Measurements from ENCODE around the gene CENPN.

DNA sequence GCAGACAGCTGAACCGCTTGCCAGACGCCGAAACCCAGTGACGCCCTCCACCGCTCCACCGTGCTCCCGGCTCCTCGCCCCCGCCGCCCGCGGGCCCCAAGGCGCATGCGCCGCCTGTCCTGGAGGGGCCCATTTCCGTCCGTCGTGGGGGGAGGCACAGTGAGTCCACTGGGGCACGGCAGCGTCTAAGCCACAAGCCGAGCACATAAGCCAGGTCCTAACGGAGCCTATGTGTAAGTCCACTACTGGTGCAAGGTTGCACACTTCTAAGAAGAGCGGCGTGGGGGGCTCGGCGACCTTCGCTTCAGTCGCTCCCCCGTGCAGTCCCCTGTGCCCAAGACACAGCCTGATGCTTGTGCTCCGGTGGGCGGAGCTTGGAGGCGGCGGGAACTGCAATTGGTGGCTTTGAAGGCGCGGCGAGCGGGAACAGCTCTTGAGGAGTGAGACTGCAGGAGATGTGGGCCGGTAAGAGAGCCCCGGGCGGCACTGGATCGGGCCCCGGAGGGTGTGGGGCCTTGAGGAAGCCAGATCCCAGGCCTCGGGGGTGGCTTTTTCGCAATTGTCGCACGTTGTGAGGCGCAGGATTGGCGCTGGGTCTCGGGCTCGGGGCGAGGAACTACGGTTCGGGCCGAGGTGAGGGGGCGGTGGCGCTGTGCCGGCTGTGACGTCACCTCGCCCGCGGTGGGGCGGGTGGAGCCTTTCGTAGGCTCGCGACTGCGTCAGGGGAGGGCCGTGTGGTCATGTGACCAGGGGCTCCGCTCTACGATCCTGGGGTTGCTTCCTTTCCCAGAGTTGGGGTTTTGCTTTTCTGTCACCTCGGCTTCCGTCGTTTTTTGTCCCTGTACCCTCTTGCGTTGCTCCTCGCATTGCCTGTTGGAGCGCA lies at the start of gene CENPN, which contains the start of gene CMC2:
- TF ChIP-seq, protein P1, sequence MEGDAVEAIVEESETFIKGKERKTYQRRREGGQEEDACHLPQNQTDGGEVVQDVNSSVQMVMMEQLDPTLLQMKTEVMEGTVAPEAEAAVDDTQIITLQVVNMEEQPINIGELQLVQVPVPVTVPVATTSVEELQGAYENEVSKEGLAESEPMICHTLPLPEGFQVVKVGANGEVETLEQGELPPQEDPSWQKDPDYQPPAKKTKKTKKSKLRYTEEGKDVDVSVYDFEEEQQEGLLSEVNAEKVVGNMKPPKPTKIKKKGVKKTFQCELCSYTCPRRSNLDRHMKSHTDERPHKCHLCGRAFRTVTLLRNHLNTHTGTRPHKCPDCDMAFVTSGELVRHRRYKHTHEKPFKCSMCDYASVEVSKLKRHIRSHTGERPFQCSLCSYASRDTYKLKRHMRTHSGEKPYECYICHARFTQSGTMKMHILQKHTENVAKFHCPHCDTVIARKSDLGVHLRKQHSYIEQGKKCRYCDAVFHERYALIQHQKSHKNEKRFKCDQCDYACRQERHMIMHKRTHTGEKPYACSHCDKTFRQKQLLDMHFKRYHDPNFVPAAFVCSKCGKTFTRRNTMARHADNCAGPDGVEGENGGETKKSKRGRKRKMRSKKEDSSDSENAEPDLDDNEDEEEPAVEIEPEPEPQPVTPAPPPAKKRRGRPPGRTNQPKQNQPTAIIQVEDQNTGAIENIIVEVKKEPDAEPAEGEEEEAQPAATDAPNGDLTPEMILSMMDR (IDR thresholded peaks at IDR 0.05; ENCODE audit: insufficient read depth, low read length, poor library complexity, severe bottlenecking): no peak
- no peak for TF ChIP-seq EZH2phosphoT487 (conservative IDR thresholded peaks at IDR 0.05; ENCODE audit: low read length)

Measured in SU-DHL-6 (cell line).